GM18526 (cell line): ENCODE results near the gene PXMP2.

Source experiments
- POLR2A ChIP-seq: IDR thresholded peaks from 3 replicates; pipeline ENCODE4 v1.6.1; 2011; ENCODE audit not compliant: insufficient read length; ENCODE audit errors: extremely low read depth

The PXMP2 gene

GRCh38 chr12:132653567-132654290 is 33.7 kb upstream of the PXMP2 start:
- no peak for TF ChIP-seq POLR2A

DNA sequence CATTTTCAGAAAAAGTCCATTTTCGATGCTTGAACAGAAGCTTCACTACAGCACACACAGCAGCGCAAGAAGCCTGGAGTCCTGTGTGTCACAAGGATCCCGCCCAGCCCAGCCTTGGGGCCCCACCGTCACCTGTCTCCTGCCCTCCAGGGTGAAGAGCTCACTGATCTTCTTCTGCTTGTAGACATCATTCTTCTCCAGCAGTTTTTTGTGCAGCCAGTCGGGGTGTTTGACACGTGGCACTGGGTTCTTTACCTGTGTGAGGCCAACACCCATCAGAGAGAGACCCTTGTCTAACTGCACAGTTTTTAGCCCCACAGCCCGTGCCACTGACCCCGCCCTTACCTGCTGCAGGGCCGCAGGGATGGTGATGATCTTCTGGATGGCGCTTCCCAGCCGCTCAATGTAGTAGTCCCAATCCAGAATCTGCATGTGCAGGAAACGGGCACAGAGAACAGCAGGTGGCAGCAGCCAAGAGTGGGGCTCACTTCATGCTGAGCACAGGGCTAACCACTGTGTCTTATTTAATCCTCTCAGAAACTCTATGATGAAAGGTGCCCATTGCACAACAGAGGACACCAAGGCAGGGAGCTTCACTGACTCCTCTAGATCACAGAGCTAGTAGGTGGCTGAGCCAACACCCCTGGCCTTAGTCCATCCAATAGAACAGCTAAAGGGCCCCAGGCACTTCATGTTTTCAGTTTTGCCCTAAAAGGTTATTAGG is 30.2 kb upstream of the PXMP2 start:
- TF ChIP-seq POLR2A: no peak

- no peak for TF ChIP-seq POLR2A
Measured at GRCh38 chr12:132658149-132658894, 29.1 kb upstream of the PXMP2 start.

DNA sequence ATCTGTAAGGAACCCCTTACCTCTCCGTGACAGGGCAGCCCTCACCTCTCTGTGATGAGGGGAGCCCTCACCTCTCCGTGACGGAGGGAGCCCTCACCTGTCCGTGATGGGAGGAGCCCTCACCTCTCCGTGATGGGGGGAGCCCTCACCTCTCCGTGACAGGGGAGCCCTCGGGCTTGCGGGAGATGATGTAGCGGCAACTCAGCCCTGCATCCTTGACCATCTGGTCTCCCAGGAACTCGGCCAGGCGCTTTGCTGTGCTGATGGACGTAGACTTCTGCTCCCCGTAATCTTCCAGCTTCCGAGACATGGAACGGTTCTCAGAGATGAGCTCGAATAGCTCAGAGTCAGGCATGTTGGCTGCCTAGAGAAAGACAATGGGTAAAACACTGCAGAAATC is 28.2 kb upstream of the PXMP2 start:
- no peak for TF ChIP-seq POLR2A

DNA sequence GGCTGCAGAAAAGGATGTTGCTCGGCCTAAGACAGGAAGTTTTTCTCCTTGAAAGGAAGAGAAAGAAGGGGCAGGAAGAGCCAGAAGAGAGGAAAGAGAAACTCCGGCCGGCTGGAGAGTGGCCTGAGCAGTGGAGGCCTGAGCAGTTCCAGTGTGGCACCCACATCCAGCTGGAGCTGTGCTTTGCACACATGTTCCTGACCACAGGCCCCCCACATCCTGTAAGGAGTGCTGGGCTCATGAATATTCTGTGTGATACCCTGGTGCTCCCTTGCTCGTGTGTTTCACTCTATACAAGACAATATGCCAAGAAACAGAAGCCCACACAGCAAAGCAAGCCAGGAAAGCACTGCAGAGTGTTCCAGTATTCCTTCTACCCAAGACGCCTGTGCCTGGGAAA is 27.3 kb upstream of the PXMP2 start:
- TF ChIP-seq POLR2A: no peak

DNA sequence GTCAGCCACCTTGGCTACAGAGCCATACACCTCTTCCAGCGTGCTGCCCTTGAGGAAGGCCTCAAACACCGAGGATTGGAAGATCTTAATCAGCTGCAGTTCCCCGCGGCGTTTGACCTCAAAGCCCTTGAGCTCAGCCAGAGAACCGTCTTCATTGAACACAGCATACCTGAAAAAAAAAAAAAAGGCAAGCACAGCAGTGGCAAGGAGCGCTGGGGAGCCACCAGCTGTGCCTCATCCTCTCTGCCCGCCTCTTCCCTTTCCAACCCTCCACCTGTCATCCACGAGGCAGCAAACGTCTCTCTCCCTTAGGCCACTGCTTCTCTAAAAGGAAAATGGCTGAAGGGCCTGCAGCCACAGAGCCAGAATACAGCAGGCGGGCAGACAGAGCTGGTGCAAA is 26.4 kb upstream of the PXMP2 start:
- no peak for TF ChIP-seq POLR2A

GRCh38 chr12:132661972-132662371 is 25.4 kb upstream of the PXMP2 start:
- TF ChIP-seq POLR2A: no peak

GRCh38 chr12:132662901-132663755 is 24.3 kb upstream of the PXMP2 start:
- TF ChIP-seq POLR2A: no peak

- TF ChIP-seq POLR2A: no peak
Measured at GRCh38 chr12:132664206-132665148, 22.9 kb upstream of the PXMP2 start.

- no peak for TF ChIP-seq POLR2A
Measured at GRCh38 chr12:132665149-132665491, 22.3 kb upstream of the PXMP2 start.

- TF ChIP-seq POLR2A: no peak
Measured at GRCh38 chr12:132665794-132666193, 21.6 kb upstream of the PXMP2 start.

- no peak for TF ChIP-seq POLR2A
Measured at GRCh38 chr12:132668191-132669088, 18.9 kb upstream of the PXMP2 start.

DNA sequence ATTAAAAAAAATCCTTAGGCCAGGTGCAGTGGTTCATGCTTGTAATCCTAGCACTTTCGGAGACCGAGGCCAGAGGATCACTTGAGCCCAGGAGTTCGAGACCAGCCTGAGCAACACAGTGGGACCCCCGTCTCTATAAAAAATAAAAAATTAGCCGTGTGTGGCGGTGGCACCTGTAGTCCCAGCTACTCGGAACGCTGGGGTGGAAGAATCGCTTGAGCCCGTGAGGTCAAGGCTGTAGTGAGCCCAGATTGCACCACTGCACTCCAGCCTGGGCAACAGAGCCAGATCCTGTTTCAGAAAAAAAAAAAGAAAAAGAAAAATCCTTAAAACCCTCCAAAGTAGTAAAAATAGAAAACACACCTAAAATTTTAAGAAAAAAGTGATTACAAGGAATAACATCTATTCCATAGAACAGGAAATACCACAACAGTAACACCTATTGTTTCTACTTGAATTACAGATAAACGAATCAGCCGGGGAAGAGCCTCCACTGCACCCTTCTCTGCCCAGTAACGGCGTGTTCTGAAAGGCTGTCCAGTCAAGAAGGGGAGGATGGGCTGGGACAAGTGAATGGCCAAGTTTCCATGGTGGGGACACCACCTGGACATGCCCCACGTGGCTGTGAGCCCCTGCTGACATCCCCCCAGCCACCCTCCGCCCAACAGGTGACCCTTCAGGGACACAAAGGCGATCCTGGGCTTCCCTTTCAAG is 18.1 kb upstream of the PXMP2 start:
- TF ChIP-seq POLR2A: no peak

GRCh38 chr12:132672116-132672515 is 15.3 kb upstream of the PXMP2 start:
- no peak for TF ChIP-seq POLR2A
